HepG2 (cell line): ENCODE results near the gene PLVAP. TPM values are rescaled to one million over a fixed set of nuclear protein-coding genes. Genes with fewer than 3 reads are reported as not detected.

Experiments
- ATAC-seq: fragments of 200-7000 bp; cut with Tn5 transposase; 3 replicates; pipeline ENCODE4 v1.9.1; 2020; ENCODE audit warnings: mild to moderate bottlenecking, moderate library complexity
- BruUV-seq: library from RNA; stranded (reverse); fragments of 400-500 nt; replicated peaks from 2 replicates; lab custom pipeline; 2021; lab: Mats Ljungman, UMichigan
- CTCF ChIA-PET: fragments of 300-600 bp; formaldehyde crosslinking; extraction: SDS; loops from one replicate; lab custom pipeline; 2021; ENCODE audit warnings: low total read pairs, inconsistent platforms, low intra/inter-chr PET ratio; lab: Yijun Ruan, JAX
- POLR2A ChIA-PET: fragments of 350-600 bp; sonication (Branson Sonifier 250); formaldehyde crosslinking; loops from one replicate; lab custom pipeline; 2020; ENCODE audit warnings: antibody characterized with exemption, inconsistent platforms; lab: Yijun Ruan, JAX
- DNase-seq: peaks from one replicate; pipeline ENCODE4 v3.0.0-alpha.2; 2015; ENCODE audit warnings: low spot score
- FAIRE-seq: peaks from 3 replicates; lab custom pipeline; 2011; peaks lifted over from hg19 to GRCh38; lab: Jason Lieb, UNC
- H2AFZ ChIP-seq: one replicate; pipeline ENCODE4 v1.6.1; 2011; ENCODE audit warnings: low read length, inconsistent platforms
- H3K27ac ChIP-seq: fragments of 300-600 bp; 3 replicates; pipeline ENCODE4 v1.8.0; 2011; ENCODE audit warnings: mixed run types, mild to moderate bottlenecking, mixed read lengths, low read length, inconsistent platforms; ENCODE audit not compliant: insufficient read depth; ENCODE audit errors: extremely low read length
- H3K27me3 ChIP-seq, 2 experiments: fragments of 200-600 bp in 1 of 2; 2 replicates in 1 of 2; 3 replicates in 1 of 2; pipeline versions ENCODE4 v1.6.0 to v1.8.0; 2011; ENCODE audit warnings: low read length in 2 of 2, mild to moderate bottlenecking in 2 of 2, moderate library complexity in 2 of 2, inconsistent platforms in 1 of 2; ENCODE audit not compliant: insufficient read depth in 2 of 2, control insufficient read depth in 1 of 2
- H3K36me3 ChIP-seq, 2 experiments: fragments of 200-600 bp in 1 of 2; replicated peaks in 1 of 2; 2 replicates in 1 of 2; 3 replicates in 1 of 2; pipeline versions ENCODE4 v1.5.1 to v1.8.0; 2011; ENCODE audit warnings: low read length in 2 of 2, inconsistent platforms in 1 of 2; ENCODE audit not compliant: insufficient read depth in 2 of 2, control insufficient read depth in 1 of 2
- H3K4me1 ChIP-seq: 2 replicates; pipeline ENCODE4 v1.5.1; 2012; ENCODE audit warnings: low read length, inconsistent platforms; ENCODE audit not compliant: insufficient read depth
- H3K4me2 ChIP-seq: 2 replicates; pipeline ENCODE4 v1.6.0; 2011; ENCODE audit warnings: low read depth, low read length, inconsistent platforms
- H3K4me3 ChIP-seq, 3 experiments: fragments of 200-600 bp in 1 of 3; sonication (generic), shearing (Covaris generic) in 1 of 3; replicated peaks in 1 of 3; 2 replicates each; pipeline ENCODE4 v1.5.1; 2011 to 2016; ENCODE audit warnings: low read length in 3 of 3, inconsistent platforms in 2 of 3, low read depth in 2 of 3, mild to moderate bottlenecking in 2 of 3, control low read depth in 1 of 3, mixed read lengths in 1 of 3; ENCODE audit not compliant: insufficient read depth in 1 of 3
- H3K79me2 ChIP-seq: one replicate; pipeline ENCODE4 v1.6.1; 2011; ENCODE audit warnings: low read length, inconsistent platforms; ENCODE audit not compliant: insufficient read depth
- H3K9ac ChIP-seq: 2 replicates; pipeline ENCODE4 v1.6.0; 2011; ENCODE audit warnings: mild to moderate bottlenecking, low read depth, low read length, inconsistent platforms; ENCODE audit not compliant: insufficient read depth
- H3K9me3 ChIP-seq: 2 replicates; pipeline ENCODE4 v1.5.1; 2012; ENCODE audit warnings: mild to moderate bottlenecking, low read length
- H4K20me1 ChIP-seq: 2 replicates; pipeline ENCODE4 v1.6.0; 2011; ENCODE audit warnings: inconsistent platforms, mild to moderate bottlenecking, low read length, moderate library complexity; ENCODE audit not compliant: insufficient read depth
- ATF1 ChIP-seq: IDR thresholded peaks from 2 replicates; pipeline ENCODE4 v1.6.1; 2016; ENCODE audit warnings: mild to moderate bottlenecking, control low read depth
- ATRX ChIP-seq: sonication (generic); formaldehyde crosslinking; IDR thresholded peaks from 2 replicates; pipeline ENCODE4 v1.4.0; 2020; ENCODE audit warnings: missing genetic modification reagents, borderline replicate concordance
- DPF2 ChIP-seq: sonication (generic); formaldehyde crosslinking; IDR thresholded peaks from 2 replicates; pipeline ENCODE4 v1.4.0; 2020; ENCODE audit warnings: mild to moderate bottlenecking, low read depth, missing genetic modification reagents, borderline replicate concordance
- GABPA ChIP-seq, 2 experiments: IDR thresholded peaks; 2 replicates each; pipeline ENCODE4 v1.6.1; 2011 to 2016; ENCODE audit warnings: low read depth in 2 of 2, low read length in 1 of 2, missing biosample characterization in 1 of 2, missing genetic modification characterization in 1 of 2
- GFI1 ChIP-seq: sonication (generic); formaldehyde crosslinking; IDR thresholded peaks from 2 replicates; pipeline ENCODE4 v1.5.0; 2020; ENCODE audit warnings: missing genetic modification reagents, mild to moderate bottlenecking, borderline replicate concordance
- HNRNPH1 ChIP-seq: fragments of 200-400 bp; formaldehyde crosslinking; optimal IDR thresholded peaks from 2 replicates; pipeline ENCODE3; 2017; ENCODE audit warnings: mild to moderate bottlenecking, low read depth, low read length
- RARA ChIP-seq: IDR thresholded peaks from 2 replicates; pipeline ENCODE4 v1.6.1; 2016; ENCODE audit warnings: missing genetic modification reagents, missing compliant biosample characterization
- STAG1 ChIP-seq: sonication (generic); formaldehyde crosslinking; IDR thresholded peaks from 2 replicates; pipeline ENCODE4 v1.4.0; 2020; ENCODE audit warnings: missing genetic modification reagents
- ZNF251 ChIP-seq: sonication (generic); formaldehyde crosslinking; IDR thresholded peaks from 2 replicates; pipeline ENCODE4 v1.9.0; 2021; ENCODE audit warnings: mild to moderate bottlenecking, missing genetic modification reagents
- ZNF768 ChIP-seq: sonication (generic); formaldehyde crosslinking; IDR thresholded peaks from 2 replicates; pipeline ENCODE4 v1.4.0; 2020; ENCODE audit warnings: missing genetic modification reagents
- ZSCAN9 ChIP-seq: IDR thresholded peaks from 2 replicates; pipeline ENCODE4 v1.6.1; 2016; ENCODE audit warnings: borderline replicate concordance
- WGBS: methylation state at CpG from one replicate; pipeline ENCODE4 v1.1.6; 2017; ENCODE audit warnings: low lambda C conversion rate; 5-methylcytosine and 5-hydroxymethylcytosine counted together
- in situ Hi-C: cut with HindIII; loops from 2 replicates; pipeline ENCODE4 v1.10.0; 2017; ENCODE audit warnings: low pct_unique_long_range_greater_than_20kb; ENCODE audit not compliant: extremely low pct_ligation_motif_present
- intact Hi-C: fragments of 100-400 bp; cut with micrococcal nuclease; formaldehyde crosslinking; loops from one replicate; pipeline ENCODE4 v1.10.0; 2022; ENCODE audit not compliant: unreplicated experiment
- polyA plus RNA-seq, 8 experiments: library from polyadenylated mRNA; depleted of rRNA in 3 of 8; stranded (reverse) in 7 of 8; unstranded in 1 of 8; fragments of >200 nt; fragmentation: Illumina TruSeq in 4 of 8; extraction: Trizol in 4 of 8; gene quantifications; 2 replicates each; pipeline versions ENCODE4 v1.2.1 to v1.2.3, GENCODE V29; 2011 to 2016; ENCODE audit warnings: low read depth in 4 of 8, missing spikeins in 1 of 8, mixed read lengths in 1 of 8; ENCODE audit not compliant: insufficient read depth in 1 of 8
- total RNA-seq, 5 experiments: library from RNA; depleted of rRNA; stranded (reverse); fragments of >200 nt; fragmentation: Illumina TruSeq; extraction: Trizol; gene quantifications; 2 replicates each; pipeline ENCODE4 v1.2.3, GENCODE V29; 2016; ENCODE audit warnings: low read depth in 1 of 5
- TF ChIP-seq, protein P1 (sequence below): sonication (generic); formaldehyde crosslinking; IDR thresholded peaks from 2 replicates; pipeline ENCODE4 v1.5.0; 2020; ENCODE audit warnings: mild to moderate bottlenecking, missing genetic modification reagents
- TF ChIP-seq, protein P2 (sequence below): sonication (generic); formaldehyde crosslinking; IDR thresholded peaks from 2 replicates; pipeline ENCODE4 v1.5.1; 2020; ENCODE audit warnings: mild to moderate bottlenecking, missing genetic modification reagents, moderate library complexity
- TF ChIP-seq, protein P3 (sequence below): IDR thresholded peaks from 2 replicates; pipeline ENCODE4 v1.6.1; 2016; ENCODE audit warnings: missing genetic modification reagents, missing compliant biosample characterization

PLVAP gene
- total and polyA plus RNA-seq, 2 of the 13 experiments (the other 11 are each of a cell fraction or from before 2014, with no cell fraction given) = 0.26 TPM; not detected in 1

DNA sequence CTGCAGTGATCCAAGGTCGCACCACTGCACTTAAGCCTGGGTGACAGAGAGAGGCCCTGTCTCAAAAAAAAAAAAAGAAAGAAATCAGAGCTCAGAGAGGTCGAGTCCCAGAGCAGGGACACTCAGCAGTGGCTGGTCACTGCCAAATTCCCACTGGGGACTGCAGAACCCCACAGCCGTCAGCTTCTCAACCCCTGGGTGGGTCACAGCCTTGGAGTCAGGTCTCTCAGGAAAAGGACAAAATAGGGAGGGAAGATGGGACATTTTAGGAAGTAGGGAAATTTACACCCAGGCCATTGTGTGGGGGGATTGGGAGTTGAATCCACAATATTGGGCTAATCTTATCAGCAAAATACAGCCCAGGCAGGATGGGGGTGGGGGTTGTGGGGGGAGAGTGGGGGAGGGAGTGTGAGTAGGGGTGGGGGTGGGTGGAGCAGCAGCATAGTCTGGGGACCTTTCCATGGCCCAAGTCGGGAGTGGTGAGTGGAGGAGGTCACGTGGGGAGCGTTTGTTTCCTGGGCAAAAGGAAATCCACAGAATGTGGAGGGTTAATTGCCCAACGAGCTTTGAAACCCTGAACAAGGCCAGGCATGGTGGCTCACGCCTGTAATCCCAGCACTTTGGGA, 21.9 kb upstream of the PLVAP start:
- Histone ChIP-seq H3K36me3 (peaks cover 0 to 8% of the 10 kb centered on the region in 2 experiments; a peak in 3 of 5 replicates), H3K27ac (no peak overlapping the region), H3K4me3 (no peak overlapping the region), H3K4me2 (no peak overlapping the region), H4K20me1 (no peaks in the 10 kb centered on the region; the same call in 1 of the 2 replicates), H3K27me3 (no peaks in the 10 kb centered on the region), H3K4me1 (peaks cover 4% of the 10 kb centered on the region), H3K9ac (no peak overlapping the region), H3K79me2 (peaks cover 2% of the 10 kb centered on the region), H2AFZ (no peak overlapping the region), H3K9me3 (no peaks in the 10 kb centered on the region)
- BruUV-seq = no TSS peak
- FAIRE-seq = no peak
- no peak for ATAC-seq
- ChIA-PET CTCF (no interaction called here), POLR2A (interaction anchor here (0.7 kb wide), 1 partner anchor 132 kb away, joined by 3 read pairs; the partner anchor contains the start of gene BABAM1)
- in situ Hi-C loops (no loop called here), intact Hi-C loops (no loop called here)
- DNase-seq = no peak
- WGBS = 96% methylated on average over 8 of the region's 8 CpGs
- TF ChIP-seq ZNF768 (peak; percentile 70; the same call in 1 of the 2 replicates), ZNF251 (CRISPR knock-in tag) (no peak)

DNA sequence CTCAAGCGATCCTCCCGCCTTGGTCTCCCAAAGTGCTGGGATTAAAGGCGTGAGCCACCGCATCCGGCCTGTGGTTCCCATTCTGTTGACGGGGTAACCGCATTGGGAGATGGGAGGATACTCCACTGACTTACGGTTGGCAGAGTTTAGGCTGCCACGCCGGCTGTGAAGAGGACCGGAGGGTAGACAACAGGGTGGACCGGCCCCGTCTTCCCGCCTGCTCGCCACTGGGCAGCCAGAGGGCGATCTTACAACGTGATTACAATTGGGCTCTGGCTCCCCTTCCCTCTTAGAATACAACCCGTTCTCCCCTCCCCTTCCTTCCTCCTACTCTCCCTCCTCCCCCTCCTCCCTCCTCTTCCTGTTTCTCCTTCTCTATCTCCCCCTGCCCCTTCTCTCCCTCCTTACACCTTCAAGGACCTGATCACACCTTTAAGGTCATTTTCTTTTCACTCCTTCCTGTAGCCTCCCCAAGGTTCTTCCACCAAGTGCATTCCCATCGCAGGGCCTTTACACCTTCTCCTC, 17.8 kb upstream of the PLVAP start:
- Histone ChIP-seq H2AFZ (no peak overlapping the region), H3K27ac (no peak overlapping the region), H3K4me2 (no peak overlapping the region), H3K79me2 (no peaks in the 10 kb centered on the region), H4K20me1 (no peaks in the 10 kb centered on the region), H3K9me3 (no peaks in the 10 kb centered on the region), H3K9ac (no peak overlapping the region), H3K4me1 (peaks cover 8% of the 10 kb centered on the region), H3K4me3 (no peak overlapping the region), H3K27me3 (peaks cover 0 to under 1% of the 10 kb centered on the region in 2 experiments; a peak in 1 of 5 replicates), H3K36me3 (no peaks in the 10 kb centered on the region)
- intact Hi-C loops (no loop called here), in situ Hi-C loops (no loop called here)
- FAIRE-seq (no peak), ATAC-seq (no peak), DNase-seq (no peak)
- WGBS = 75% methylated on average over 19 of the region's 19 CpGs
- ChIA-PET CTCF (no interaction called here), POLR2A (interaction anchor here (1.3 kb wide), 1 partner anchor 11 kb away, joined by 4 read pairs; no protein-coding TSS in a partner anchor)
- BruUV-seq = no TSS peak
- TF ChIP-seq, protein P1, sequence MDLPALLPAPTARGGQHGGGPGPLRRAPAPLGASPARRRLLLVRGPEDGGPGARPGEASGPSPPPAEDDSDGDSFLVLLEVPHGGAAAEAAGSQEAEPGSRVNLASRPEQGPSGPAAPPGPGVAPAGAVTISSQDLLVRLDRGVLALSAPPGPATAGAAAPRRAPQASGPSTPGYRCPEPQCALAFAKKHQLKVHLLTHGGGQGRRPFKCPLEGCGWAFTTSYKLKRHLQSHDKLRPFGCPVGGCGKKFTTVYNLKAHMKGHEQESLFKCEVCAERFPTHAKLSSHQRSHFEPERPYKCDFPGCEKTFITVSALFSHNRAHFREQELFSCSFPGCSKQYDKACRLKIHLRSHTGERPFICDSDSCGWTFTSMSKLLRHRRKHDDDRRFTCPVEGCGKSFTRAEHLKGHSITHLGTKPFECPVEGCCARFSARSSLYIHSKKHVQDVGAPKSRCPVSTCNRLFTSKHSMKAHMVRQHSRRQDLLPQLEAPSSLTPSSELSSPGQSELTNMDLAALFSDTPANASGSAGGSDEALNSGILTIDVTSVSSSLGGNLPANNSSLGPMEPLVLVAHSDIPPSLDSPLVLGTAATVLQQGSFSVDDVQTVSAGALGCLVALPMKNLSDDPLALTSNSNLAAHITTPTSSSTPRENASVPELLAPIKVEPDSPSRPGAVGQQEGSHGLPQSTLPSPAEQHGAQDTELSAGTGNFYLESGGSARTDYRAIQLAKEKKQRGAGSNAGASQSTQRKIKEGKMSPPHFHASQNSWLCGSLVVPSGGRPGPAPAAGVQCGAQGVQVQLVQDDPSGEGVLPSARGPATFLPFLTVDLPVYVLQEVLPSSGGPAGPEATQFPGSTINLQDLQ (CRISPR knock-in tag) = no peak
- TF ChIP-seq STAG1 (CRISPR knock-in tag) (peak; percentile 34), HNRNPH1 (no peak), DPF2 (CRISPR knock-in tag) (no peak), ATF1 (no peak), GABPA (IDR thresholded peaks at IDR 0.05; ENCODE audit: low read depth, low read length) (no peak), GABPA (CRISPR knock-in tag; IDR thresholded peaks at IDR 0.05; ENCODE audit: low read depth) (no peak), ZSCAN9 (CRISPR knock-in tag) (no peak), ATRX (no peak), RARA (CRISPR knock-in tag) (no peak), GFI1 (CRISPR knock-in tag) (no peak)
- TF ChIP-seq, protein P2, sequence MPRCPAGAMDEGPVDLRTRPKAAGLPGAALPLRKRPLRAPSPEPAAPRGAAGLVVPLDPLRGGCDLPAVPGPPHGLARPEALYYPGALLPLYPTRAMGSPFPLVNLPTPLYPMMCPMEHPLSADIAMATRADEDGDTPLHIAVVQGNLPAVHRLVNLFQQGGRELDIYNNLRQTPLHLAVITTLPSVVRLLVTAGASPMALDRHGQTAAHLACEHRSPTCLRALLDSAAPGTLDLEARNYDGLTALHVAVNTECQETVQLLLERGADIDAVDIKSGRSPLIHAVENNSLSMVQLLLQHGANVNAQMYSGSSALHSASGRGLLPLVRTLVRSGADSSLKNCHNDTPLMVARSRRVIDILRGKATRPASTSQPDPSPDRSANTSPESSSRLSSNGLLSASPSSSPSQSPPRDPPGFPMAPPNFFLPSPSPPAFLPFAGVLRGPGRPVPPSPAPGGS (CRISPR knock-in tag) = no peak
- TF ChIP-seq, protein P3, sequence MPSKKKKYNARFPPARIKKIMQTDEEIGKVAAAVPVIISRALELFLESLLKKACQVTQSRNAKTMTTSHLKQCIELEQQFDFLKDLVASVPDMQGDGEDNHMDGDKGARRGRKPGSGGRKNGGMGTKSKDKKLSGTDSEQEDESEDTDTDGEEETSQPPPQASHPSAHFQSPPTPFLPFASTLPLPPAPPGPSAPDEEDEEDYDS (CRISPR knock-in tag) = no peak
